OCI-LY1 (cell line): Measurements from ENCODE around the gene INPP5J.

Experiments
- H2AFZ ChIP-seq: fragments of 200-600 bp; sonication (generic), shearing (Covaris generic); 2 replicates; pipeline ENCODE4 v1.6.0; 2014; ENCODE audit warnings: antibody characterized with exemption, mild to moderate bottlenecking, low read length
- H3F3A ChIP-seq: fragments of 200-600 bp; sonication (generic), shearing (Covaris generic); 2 replicates; pipeline ENCODE4 v1.6.0; 2014; ENCODE audit warnings: mild to moderate bottlenecking, antibody characterized with exemption, low read length, moderate library complexity; ENCODE audit not compliant: insufficient read depth
- H3K27ac ChIP-seq: fragments of 200-600 bp; sonication (generic); 2 replicates; pipeline ENCODE4 v1.5.1; 2014; ENCODE audit warnings: low read length, mixed run types, mild to moderate bottlenecking, low read depth; ENCODE audit not compliant: poor library complexity, severe bottlenecking
- H3K27me3 ChIP-seq: fragments of 200-600 bp; sonication (generic); 2 replicates; pipeline ENCODE4 v1.6.0; 2014; ENCODE audit warnings: antibody characterized with exemption, mild to moderate bottlenecking, low read length, moderate library complexity; ENCODE audit not compliant: insufficient read depth
- H3K36me3 ChIP-seq: fragments of 200-600 bp; sonication (generic); 2 replicates; pipeline ENCODE4 v1.6.1; 2014; ENCODE audit warnings: mild to moderate bottlenecking, antibody characterized with exemption, low read length, moderate library complexity, mixed read lengths; ENCODE audit not compliant: insufficient read depth
- H3K4me1 ChIP-seq: fragments of 200-600 bp; sonication (generic); 2 replicates; pipeline ENCODE4 v1.5.1; 2014; ENCODE audit warnings: mild to moderate bottlenecking, low read length, moderate library complexity; ENCODE audit not compliant: insufficient read depth, severe bottlenecking
- H3K4me2 ChIP-seq: fragments of 200-600 bp; sonication (generic), shearing (Covaris generic); 2 replicates; pipeline ENCODE4 v1.6.1; 2014; ENCODE audit warnings: low read length
- H3K4me3 ChIP-seq: fragments of 200-600 bp; sonication (generic); 2 replicates; pipeline ENCODE4 v1.5.1; 2014; ENCODE audit warnings: low read length, low read depth, mild to moderate bottlenecking, mixed read lengths; ENCODE audit not compliant: poor library complexity, severe bottlenecking
- H3K79me2 ChIP-seq: fragments of 200-600 bp; shearing (Covaris generic); 2 replicates; pipeline ENCODE4 v1.6.1; 2016; ENCODE audit warnings: mixed run types, low read length, mixed read lengths; ENCODE audit not compliant: insufficient read depth
- H3K9ac ChIP-seq: fragments of 200-600 bp; sonication (generic), shearing (Covaris generic); 2 replicates; pipeline ENCODE4 v1.6.1; 2014; ENCODE audit warnings: mild to moderate bottlenecking, low read length, mixed read lengths
- H3K9me2 ChIP-seq: fragments of 200-600 bp; sonication (generic), shearing (Covaris generic); 2 replicates; pipeline ENCODE4 v1.6.1; 2014; ENCODE audit warnings: low read depth, mild to moderate bottlenecking, low read length, mixed read lengths
- H3K9me3 ChIP-seq: fragments of 200-600 bp; shearing (Covaris generic); 2 replicates; pipeline ENCODE4 v1.6.1; 2014; ENCODE audit warnings: low read length, mixed read lengths
- H4K20me1 ChIP-seq: fragments of 200-600 bp; sonication (generic), shearing (Covaris generic); 2 replicates; pipeline ENCODE4 v1.6.0; 2016; ENCODE audit warnings: mild to moderate bottlenecking, low read length; ENCODE audit not compliant: insufficient read depth
- CTCF ChIP-seq: fragments of 200-600 bp; sonication (generic), shearing (Covaris generic); IDR thresholded peaks from 2 replicates; pipeline ENCODE4 v1.5.1; 2017; ENCODE audit warnings: mild to moderate bottlenecking, antibody characterized with exemption, low read length, moderate library complexity, mixed read lengths
- EZH2 ChIP-seq: fragments of 200-600 bp; sonication (generic), shearing (Covaris generic); IDR thresholded peaks from 2 replicates; pipeline ENCODE4 v1.8.0; 2017; ENCODE audit warnings: borderline replicate concordance, mixed run types, mild to moderate bottlenecking, antibody characterized with exemption, low read length, moderate library complexity, mixed read lengths

INPP5J gene

DNA sequence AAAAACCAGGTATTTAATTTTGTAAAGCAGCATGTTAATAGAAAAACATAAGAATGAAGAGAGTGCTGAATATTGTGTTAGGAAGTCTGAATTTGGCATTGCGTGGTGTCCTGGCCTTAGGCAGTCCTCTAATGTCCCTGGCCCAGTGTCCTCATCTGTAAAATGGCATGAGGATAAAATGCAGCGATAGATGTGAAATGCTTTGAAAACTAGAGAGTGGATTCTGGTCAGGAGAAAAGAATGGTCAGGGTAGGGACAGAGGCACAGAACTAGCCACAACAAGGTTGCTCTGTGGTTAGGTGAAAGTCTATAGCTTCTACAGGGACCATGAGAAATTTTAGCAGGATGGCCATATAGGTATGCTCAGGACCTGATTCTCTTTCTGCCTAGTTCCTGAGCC lies 56.1 kb downstream of the INPP5J start:
- Histone ChIP-seq H3F3A (no peaks in the 10 kb centered on the region), H3K27ac (no peak overlapping the region), H3K27me3 (no peaks in the 10 kb centered on the region), H3K9ac (no peak overlapping the region), H3K36me3 (peaks cover 22% of the 10 kb centered on the region), H2AFZ (no peak overlapping the region), H3K79me2 (peaks cover 8% of the 10 kb centered on the region; the same call in 1 of the 2 replicates), H4K20me1 (no peaks in the 10 kb centered on the region), H3K9me3 (no peaks in the 10 kb centered on the region), H3K9me2 (no peaks in the 10 kb centered on the region), H3K4me2 (no peak overlapping the region), H3K4me3 (no peak overlapping the region), H3K4me1 (no peaks in the 10 kb centered on the region)
- TF ChIP-seq CTCF (no peak), EZH2 (no peak)

DNA sequence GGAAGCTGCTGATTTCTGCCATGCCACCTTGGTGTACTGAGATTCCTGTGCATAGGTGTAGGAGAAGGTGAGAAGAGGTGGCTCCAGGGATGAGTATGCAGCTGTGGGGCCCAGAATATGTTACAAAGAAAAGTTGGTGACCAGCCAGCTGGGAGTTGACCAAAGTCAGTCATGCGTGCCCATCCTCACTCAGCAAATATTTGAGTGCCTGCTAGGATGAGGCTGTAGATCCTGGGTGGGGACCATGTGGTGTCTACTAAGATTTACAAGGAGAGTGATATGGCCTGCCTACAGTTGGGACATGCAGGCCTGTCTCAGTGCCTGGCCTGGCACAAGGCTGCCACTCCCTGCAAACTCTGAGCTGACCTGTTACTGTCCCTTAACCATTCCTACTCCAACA lies 56.6 kb downstream of the INPP5J start:
- no peak overlapping the region for H3K27ac ChIP-seq
- H3K4me1 ChIP-seq, result no peaks in the 10 kb centered on the region
- H3K27me3 ChIP-seq, result no peaks in the 10 kb centered on the region
- H3K9ac ChIP-seq, result no peak overlapping the region
- H2AFZ ChIP-seq, result no peak overlapping the region
- H3K4me2 ChIP-seq, result no peak overlapping the region
- no peaks in the 10 kb centered on the region for H3F3A ChIP-seq
- H3K9me3 ChIP-seq, result no peaks in the 10 kb centered on the region
- no peak overlapping the region for H3K4me3 ChIP-seq
- no peaks in the 10 kb centered on the region for H3K9me2 ChIP-seq
- peaks cover 3% of the 10 kb centered on the region; the same call in 1 of the 2 replicates for H3K79me2 ChIP-seq
- TF ChIP-seq CTCF, result no peak
- TF ChIP-seq EZH2, result no peak
- peaks cover 20% of the 10 kb centered on the region for H3K36me3 ChIP-seq
- no peaks in the 10 kb centered on the region for H4K20me1 ChIP-seq

GRCh38 chr22:31184015-31184414 lies 61.2 kb downstream of the INPP5J start:
- Histone ChIP-seq H3K27ac (no peak overlapping the region), H3K9me2 (no peaks in the 10 kb centered on the region), H3F3A (no peaks in the 10 kb centered on the region), H4K20me1 (no peaks in the 10 kb centered on the region), H3K4me2 (no peak overlapping the region), H3K9me3 (no peaks in the 10 kb centered on the region), H2AFZ (no peak overlapping the region), H3K9ac (no peak overlapping the region), H3K4me3 (no peak overlapping the region), H3K79me2 (no peaks in the 10 kb centered on the region), H3K36me3 (peaks cover 15% of the 10 kb centered on the region), H3K4me1 (no peaks in the 10 kb centered on the region), H3K27me3 (no peaks in the 10 kb centered on the region)
- TF ChIP-seq EZH2 (no peak), CTCF (no peak)
